Parathyroid adenoma (tissue), 2 donors: ENCODE data around the gene PKHD1.

ENCODE experiments used
- H2AFZ ChIP-seq: fragments of 300-600 bp; sonication (generic); one replicate; pipeline ENCODE4 v1.7.0; 2017; ENCODE audit warnings: antibody characterized with exemption, mild to moderate bottlenecking
- H3K27ac ChIP-seq: fragments of 300-600 bp; sonication (generic); one replicate; pipeline ENCODE4 v1.7.0; 2017
- H3K27me3 ChIP-seq: fragments of 300-600 bp; sonication (generic); one replicate; pipeline ENCODE4 v1.7.0; 2017; ENCODE audit warnings: low read length; ENCODE audit not compliant: control insufficient read depth, insufficient read depth
- H3K36me3 ChIP-seq: fragments of 300-600 bp; sonication (generic); one replicate; pipeline ENCODE4 v1.7.0; 2017; ENCODE audit warnings: low read length; ENCODE audit not compliant: control insufficient read depth, insufficient read depth
- H3K4me1 ChIP-seq: fragments of 300-600 bp; sonication (generic); one replicate; pipeline ENCODE4 v1.7.0; 2017; ENCODE audit warnings: control low read depth
- H3K4me2 ChIP-seq: fragments of 300-600 bp; sonication (generic); one replicate; pipeline ENCODE4 v1.7.0; 2017; ENCODE audit warnings: low read length
- H3K4me3 ChIP-seq: fragments of 300-600 bp; sonication (generic); one replicate; pipeline ENCODE4 v1.7.0; 2017; ENCODE audit warnings: low read depth, low read length
- H3K79me2 ChIP-seq: fragments of 300-600 bp; sonication (generic); one replicate; pipeline ENCODE4 v1.7.0; 2017; ENCODE audit warnings: control low read depth
- H3K9ac ChIP-seq: fragments of 300-600 bp; sonication (generic); one replicate; pipeline ENCODE4 v1.7.0; 2017; ENCODE audit warnings: mild to moderate bottlenecking
- H3K9me3 ChIP-seq: fragments of 300-600 bp; sonication (generic); one replicate; pipeline ENCODE4 v1.7.0; 2017; ENCODE audit warnings: low read length; ENCODE audit not compliant: control insufficient read depth
- TF ChIP-seq, protein P1 (sequence below): fragments of 300-600 bp; sonication (generic); IDR thresholded peaks from one replicate; pipeline ENCODE4 v1.7.0; 2017; ENCODE audit warnings: antibody characterized with exemption, mild to moderate bottlenecking
- donor health status: primary hyperparathyroidism.

The PKHD1 gene

DNA sequence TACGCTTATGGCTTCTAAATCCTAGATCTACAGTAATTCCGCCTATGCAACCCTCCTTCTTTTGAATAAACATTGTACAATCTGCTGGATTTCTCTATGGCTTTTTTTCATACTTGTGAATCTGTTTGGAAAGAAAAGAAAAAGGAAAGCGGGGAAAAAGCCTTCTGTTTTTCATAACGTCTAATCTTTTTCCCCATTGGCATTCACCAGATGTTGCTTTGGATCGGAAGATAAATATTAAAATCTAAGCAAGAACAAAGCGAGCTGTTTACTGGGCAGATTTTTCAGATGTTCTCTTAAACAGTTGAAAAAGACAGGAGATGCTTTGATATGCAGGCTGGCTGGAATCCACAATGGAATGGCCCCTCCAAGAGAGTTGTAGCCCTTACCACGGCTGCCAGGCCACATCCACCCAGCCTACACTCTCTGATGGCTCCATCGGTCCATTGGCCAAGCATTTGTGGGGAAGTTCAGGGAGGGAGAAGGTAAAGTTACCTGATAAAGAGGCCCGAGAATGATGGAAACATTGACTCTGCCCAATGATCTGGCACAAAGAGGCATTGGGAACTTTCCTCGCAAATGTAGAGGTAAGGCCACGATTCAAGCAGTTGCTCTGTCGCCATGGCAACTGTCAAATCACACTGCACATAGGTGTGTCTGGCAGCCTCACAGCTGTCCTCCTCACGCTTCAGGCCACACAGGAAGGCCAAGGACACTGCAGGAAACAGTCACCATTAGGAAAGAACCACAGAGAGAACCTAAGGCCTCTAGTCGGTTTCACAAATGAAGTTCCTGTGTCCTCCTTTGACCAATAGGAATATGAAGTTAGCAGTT lies 70.3 kb downstream of the PKHD1 start:
- H3K4me1 ChIP-seq: peaks cover 5% of the 10 kb centered on the region
- peak overlapping the region; percentile 10 for H2AFZ ChIP-seq
- TF ChIP-seq, protein P1, sequence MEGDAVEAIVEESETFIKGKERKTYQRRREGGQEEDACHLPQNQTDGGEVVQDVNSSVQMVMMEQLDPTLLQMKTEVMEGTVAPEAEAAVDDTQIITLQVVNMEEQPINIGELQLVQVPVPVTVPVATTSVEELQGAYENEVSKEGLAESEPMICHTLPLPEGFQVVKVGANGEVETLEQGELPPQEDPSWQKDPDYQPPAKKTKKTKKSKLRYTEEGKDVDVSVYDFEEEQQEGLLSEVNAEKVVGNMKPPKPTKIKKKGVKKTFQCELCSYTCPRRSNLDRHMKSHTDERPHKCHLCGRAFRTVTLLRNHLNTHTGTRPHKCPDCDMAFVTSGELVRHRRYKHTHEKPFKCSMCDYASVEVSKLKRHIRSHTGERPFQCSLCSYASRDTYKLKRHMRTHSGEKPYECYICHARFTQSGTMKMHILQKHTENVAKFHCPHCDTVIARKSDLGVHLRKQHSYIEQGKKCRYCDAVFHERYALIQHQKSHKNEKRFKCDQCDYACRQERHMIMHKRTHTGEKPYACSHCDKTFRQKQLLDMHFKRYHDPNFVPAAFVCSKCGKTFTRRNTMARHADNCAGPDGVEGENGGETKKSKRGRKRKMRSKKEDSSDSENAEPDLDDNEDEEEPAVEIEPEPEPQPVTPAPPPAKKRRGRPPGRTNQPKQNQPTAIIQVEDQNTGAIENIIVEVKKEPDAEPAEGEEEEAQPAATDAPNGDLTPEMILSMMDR: no peak
- H3K27ac ChIP-seq: no peak overlapping the region
- H3K27me3 ChIP-seq: no peaks in the 10 kb centered on the region
- no peaks in the 10 kb centered on the region for H3K79me2 ChIP-seq
- no peaks in the 10 kb centered on the region for H3K36me3 ChIP-seq
- no peak overlapping the region for H3K4me3 ChIP-seq
- H3K9ac ChIP-seq: no peak overlapping the region
- H3K4me2 ChIP-seq: no peak overlapping the region
- H3K9me3 ChIP-seq: no peaks in the 10 kb centered on the region

DNA sequence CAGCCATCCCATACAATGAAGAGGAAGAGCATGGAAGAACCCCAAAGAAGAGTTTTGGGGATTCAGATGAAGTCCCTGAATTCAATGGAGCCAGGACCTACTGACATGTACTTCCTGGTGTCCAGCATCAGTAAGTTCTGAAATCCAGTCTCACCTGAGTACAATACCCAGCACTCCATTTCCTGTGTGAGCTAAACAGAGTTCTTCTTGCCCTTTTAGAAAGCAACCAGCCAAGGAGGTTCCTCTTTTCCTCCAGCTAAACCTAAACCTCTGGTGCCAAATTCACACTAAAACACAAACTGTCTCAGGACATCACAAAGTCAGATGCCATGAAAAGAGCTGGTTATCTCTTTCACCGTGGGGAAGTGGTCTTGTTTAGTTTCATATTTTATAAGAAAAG lies 71.5 kb downstream of the PKHD1 start:
- TF ChIP-seq, protein P1: no peak
- H3K9ac ChIP-seq: no peak overlapping the region
- H3K79me2 ChIP-seq: no peaks in the 10 kb centered on the region
- peaks cover 5% of the 10 kb centered on the region for H3K4me1 ChIP-seq
- no peak overlapping the region for H3K27ac ChIP-seq
- no peaks in the 10 kb centered on the region for H3K27me3 ChIP-seq
- no peak overlapping the region for H2AFZ ChIP-seq
- no peak overlapping the region for H3K4me2 ChIP-seq
- H3K9me3 ChIP-seq: no peaks in the 10 kb centered on the region
- no peak overlapping the region for H3K4me3 ChIP-seq
- H3K36me3 ChIP-seq: no peaks in the 10 kb centered on the region

DNA sequence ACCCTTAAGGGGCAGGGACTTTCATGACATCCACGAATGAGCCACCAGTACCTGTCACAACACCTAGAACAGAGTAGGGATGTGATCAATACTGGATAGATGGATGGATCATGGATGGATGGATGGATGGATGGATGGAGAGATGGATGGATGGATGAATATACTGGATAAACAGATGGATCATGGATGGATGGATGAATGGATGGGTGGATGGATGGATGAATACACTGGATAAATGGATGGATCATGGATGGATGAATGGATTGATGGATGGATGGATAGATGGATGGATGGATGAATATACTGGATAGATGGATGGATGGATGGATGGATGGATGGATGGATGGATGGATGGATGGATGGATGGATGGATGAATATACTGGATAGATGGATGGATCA lies 73.0 kb downstream of the PKHD1 start:
- Histone ChIP-seq H3K9ac (no peak overlapping the region), H3K79me2 (no peaks in the 10 kb centered on the region), H3K4me3 (no peak overlapping the region), H3K36me3 (no peaks in the 10 kb centered on the region), H2AFZ (no peak overlapping the region), H3K4me1 (peaks cover 5% of the 10 kb centered on the region), H3K9me3 (no peaks in the 10 kb centered on the region), H3K4me2 (no peak overlapping the region), H3K27ac (no peak overlapping the region), H3K27me3 (no peaks in the 10 kb centered on the region)
- TF ChIP-seq, protein P1: no peak

DNA sequence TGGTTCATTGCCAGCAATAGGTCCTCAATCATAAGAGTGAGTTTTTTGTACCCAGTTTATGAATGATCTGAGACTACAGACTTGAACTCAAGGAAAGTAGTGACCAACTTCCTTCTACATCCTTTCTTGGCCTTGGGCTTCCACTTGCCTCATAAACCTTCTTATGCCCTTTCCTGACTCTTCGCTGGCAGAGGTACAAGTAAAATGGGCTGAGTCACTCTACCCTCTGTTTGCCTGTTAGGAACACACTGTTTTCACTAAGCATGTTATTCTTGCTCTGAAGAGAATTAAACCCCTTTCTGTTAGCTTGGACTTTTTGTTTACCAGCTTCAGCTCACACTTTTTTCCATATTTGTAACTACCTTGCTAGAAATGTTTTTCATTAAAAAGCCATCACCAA lies 74.4 kb downstream of the PKHD1 start:
- Histone ChIP-seq H3K27ac (no peak overlapping the region), H3K79me2 (no peaks in the 10 kb centered on the region), H3K4me2 (no peak overlapping the region), H3K9me3 (no peaks in the 10 kb centered on the region), H3K4me1 (no peaks in the 10 kb centered on the region), H3K9ac (no peak overlapping the region), H3K4me3 (no peak overlapping the region), H3K36me3 (no peaks in the 10 kb centered on the region), H2AFZ (no peak overlapping the region), H3K27me3 (no peaks in the 10 kb centered on the region)
- TF ChIP-seq, protein P1: no peak

DNA sequence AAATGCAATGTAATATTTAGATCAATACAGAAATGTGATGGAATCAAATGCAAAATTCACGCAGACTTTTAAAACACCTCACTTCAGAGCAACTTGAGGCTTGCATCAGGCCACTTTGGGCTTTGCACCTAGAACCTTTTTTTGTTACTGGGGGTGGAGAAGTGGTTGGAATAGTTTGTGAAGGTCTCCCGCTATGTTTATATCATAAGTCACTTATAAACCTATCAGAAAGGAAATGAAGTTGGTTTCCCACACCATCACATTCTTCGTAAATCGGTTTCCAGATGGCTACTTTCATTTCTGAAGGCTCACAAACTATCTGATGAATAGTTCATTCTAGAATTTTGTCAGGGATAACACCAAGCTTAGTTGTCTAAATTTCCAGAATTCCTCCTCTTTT lies 74.8 kb downstream of the PKHD1 start:
- Histone ChIP-seq H3K27ac (no peak overlapping the region), H3K4me1 (no peaks in the 10 kb centered on the region)

More for the DNA sequence above, 74.8 kb downstream of the PKHD1 start:
- no peak overlapping the region for H3K9ac ChIP-seq
- no peak overlapping the region for H2AFZ ChIP-seq
- no peaks in the 10 kb centered on the region for H3K36me3 ChIP-seq
- TF ChIP-seq, protein P1: no peak
- H3K4me3 ChIP-seq: no peak overlapping the region
- no peaks in the 10 kb centered on the region for H3K79me2 ChIP-seq
- no peaks in the 10 kb centered on the region for H3K9me3 ChIP-seq
- H3K27me3 ChIP-seq: no peaks in the 10 kb centered on the region
- H3K4me2 ChIP-seq: no peak overlapping the region
